K562 (cell line): ENCODE results near the gene GMIP. TPM values are rescaled to one million over a fixed set of nuclear protein-coding genes. Genes with fewer than 3 reads are reported as not detected.

Experiments used
- ATAC-seq: fragments of 200-7000 bp; cut with Tn5 transposase; 3 replicates; pipeline ENCODE4 v1.9.1; 2020; ENCODE audit warnings: moderate library complexity
- BruUV-seq: library from RNA; stranded (reverse); fragments of 400-500 nt; replicated peaks from 2 replicates; lab custom pipeline; 2021; lab: Mats Ljungman, UMichigan
- CTCF ChIA-PET: fragments of 300-600 bp; formaldehyde crosslinking; extraction: SDS; loops from one replicate; lab custom pipeline; 2021; ENCODE audit warnings: low intra/inter-chr PET ratio; lab: Yijun Ruan, JAX
- POLR2A ChIA-PET: fragments of 300-600, 350-650 bp; sonication (Branson Sonifier 250); formaldehyde crosslinking; extraction: SDS; loops from one replicate; lab custom pipeline; 2021; ENCODE audit warnings: antibody characterized with exemption, inconsistent platforms; lab: Yijun Ruan, JAX
- DNase-seq, 4 experiments: peaks; one replicate each; pipeline versions ENCODE4 v3.0.0 to v3.0.0-alpha.2; 2011 to 2018; ENCODE audit warnings: low spot score in 3 of 4, mixed read lengths in 3 of 4; ENCODE audit errors: extremely low read depth in 1 of 4
- FAIRE-seq: peaks from 2 replicates; lab custom pipeline; 2011; peaks lifted over from hg19 to GRCh38; lab: Jason Lieb, UNC
- H2AFZ ChIP-seq: 2 replicates; pipeline ENCODE4 v1.6.0; 2011; ENCODE audit warnings: low read depth, low read length, control low read depth, inconsistent platforms
- H3K27ac ChIP-seq: fragments of 200-600 bp; 3 replicates; pipeline ENCODE4 v1.8.0; 2011; ENCODE audit warnings: low read depth, mild to moderate bottlenecking, control low read depth, inconsistent platforms, low read length, moderate library complexity, mixed read lengths; ENCODE audit errors: extremely low read depth
- H3K27me3 ChIP-seq, 2 experiments: fragments of 300-600 bp in 1 of 2; 2 replicates in 1 of 2; 3 replicates in 1 of 2; pipeline versions ENCODE4 v1.6.0 to v1.8.0; 2011; ENCODE audit warnings: inconsistent platforms in 2 of 2, low read length in 2 of 2, mild to moderate bottlenecking in 1 of 2, mixed read lengths in 1 of 2, moderate library complexity in 1 of 2; ENCODE audit not compliant: control insufficient read depth in 2 of 2, insufficient read depth in 2 of 2
- H3K36me3 ChIP-seq: fragments of 300-600 bp; 3 replicates; pipeline ENCODE4 v1.8.0; 2011; ENCODE audit warnings: mild to moderate bottlenecking, low read length, inconsistent platforms; ENCODE audit not compliant: control insufficient read depth, insufficient read depth
- H3K4me1 ChIP-seq, 2 experiments: fragments of 200-600 bp in 1 of 2; replicated peaks in 1 of 2; 2 replicates in 1 of 2; 3 replicates in 1 of 2; pipeline versions ENCODE4 v1.5.1 to v1.8.0; 2011; ENCODE audit warnings: inconsistent platforms in 2 of 2, low read length in 2 of 2, mild to moderate bottlenecking in 1 of 2, mixed read lengths in 1 of 2, moderate library complexity in 1 of 2; ENCODE audit not compliant: control insufficient read depth in 2 of 2, insufficient read depth in 2 of 2
- H3K4me2 ChIP-seq: 2 replicates; pipeline ENCODE4 v1.6.1; 2011; ENCODE audit warnings: low read length, control low read depth, inconsistent platforms, mixed read lengths; ENCODE audit not compliant: insufficient read depth
- H3K4me3 ChIP-seq: fragments of 200-600 bp; sonication (generic), shearing (Covaris generic); 2 replicates; pipeline ENCODE4 v1.5.1; 2016; ENCODE audit warnings: control low read depth, inconsistent platforms
- H3K79me2 ChIP-seq: fragments of 200-600 bp; 3 replicates; pipeline ENCODE4 v1.8.0; 2011; ENCODE audit warnings: low read length, inconsistent platforms; ENCODE audit not compliant: control insufficient read depth, insufficient read depth
- H3K9ac ChIP-seq, 2 experiments: 2 replicates each; pipeline versions ENCODE4 v1.6.0 to v1.6.1; 2011; ENCODE audit warnings: low read depth in 2 of 2, low read length in 2 of 2, control low read depth in 1 of 2, inconsistent platforms in 1 of 2, mild to moderate bottlenecking in 1 of 2, mixed read lengths in 1 of 2; ENCODE audit not compliant: insufficient read depth in 1 of 2
- H3K9me1 ChIP-seq: one replicate; pipeline ENCODE4 v1.6.0; 2011; ENCODE audit warnings: inconsistent platforms, mild to moderate bottlenecking, low read length, moderate library complexity; ENCODE audit not compliant: control insufficient read depth, insufficient read depth
- H3K9me3 ChIP-seq: replicated peaks from 2 replicates; pipeline ENCODE4 v1.5.1; 2011; ENCODE audit warnings: low read depth, low read length, inconsistent platforms; ENCODE audit not compliant: control insufficient read depth, insufficient read depth
- H4K20me1 ChIP-seq: replicated peaks from 2 replicates; pipeline ENCODE4 v1.6.1; 2011; ENCODE audit warnings: low read length, inconsistent platforms, mixed read lengths; ENCODE audit not compliant: control insufficient read depth, insufficient read depth
- ATF3 ChIP-seq, 2 experiments: fragments of 450-650 bp in 1 of 2; sonication (generic) in 1 of 2; formaldehyde crosslinking in 1 of 2; IDR thresholded peaks in 1 of 2; conservative IDR thresholded peaks in 1 of 2; 2 replicates each; pipeline versions ENCODE4 v1.6.1 to v1.8.1; 2016 to 2023; ENCODE audit warnings: mild to moderate bottlenecking in 2 of 2, moderate library complexity in 2 of 2, inconsistent platforms in 1 of 2, missing genetic modification reagents in 1 of 2
- BRCA1 ChIP-seq, 2 experiments: fragments of 450-650 bp in 1 of 2; sonication (generic) in 1 of 2; formaldehyde crosslinking in 1 of 2; IDR thresholded peaks; 2 replicates each; pipeline versions ENCODE4 v1.5.0 to v1.6.1; 2017 to 2020; ENCODE audit warnings: mild to moderate bottlenecking in 1 of 2, missing genetic modification reagents in 1 of 2
- CCAR2 ChIP-seq: fragments of 200-400 bp; formaldehyde crosslinking; IDR thresholded peaks from 2 replicates; pipeline ENCODE4 v1.6.1; 2017; ENCODE audit warnings: mild to moderate bottlenecking, low read depth, low read length
- DIDO1 ChIP-seq: fragments of 450-650 bp; IDR thresholded peaks from 2 replicates; pipeline ENCODE4 v1.6.1; 2016; ENCODE audit warnings: low read depth, missing biosample characterization, missing genetic modification characterization
- HDAC2 ChIP-seq: fragments of 450-650 bp; IDR thresholded peaks from 2 replicates; pipeline ENCODE4 v1.6.1; 2016; ENCODE audit warnings: mild to moderate bottlenecking
- HNRNPK ChIP-seq: fragments of 200-400 bp; formaldehyde crosslinking; IDR thresholded peaks from one replicate; pipeline ENCODE4 v1.6.1; 2018; ENCODE audit warnings: mild to moderate bottlenecking, low read depth, low read length; ENCODE audit not compliant: poor library complexity, severe bottlenecking
- HNRNPLL ChIP-seq: fragments of 200-400 bp; formaldehyde crosslinking; IDR thresholded peaks from 2 replicates; pipeline ENCODE4 v1.6.1; 2017; ENCODE audit warnings: low read length, low read depth, mild to moderate bottlenecking; ENCODE audit not compliant: poor library complexity, severe bottlenecking
- NFE2 ChIP-seq: IDR thresholded peaks from 2 replicates; pipeline ENCODE4 v1.6.1; 2014; ENCODE audit warnings: antibody characterized with exemption, low read depth
- NFYB ChIP-seq: IDR thresholded peaks from 2 replicates; pipeline ENCODE4 v1.6.1; 2011; ENCODE audit warnings: mild to moderate bottlenecking, moderate library complexity; ENCODE audit not compliant: insufficient read length; ENCODE audit errors: extremely low read depth
- NR4A1 ChIP-seq, 2 experiments: fragments of 250-450 bp in 1 of 2; fragments of 450-650 bp in 1 of 2; sonication (Bioruptor Pico) in 1 of 2; IDR thresholded peaks; 2 replicates each; pipeline versions ENCODE4 v1.4.0 to v1.6.1; 2016 to 2020; ENCODE audit warnings: mild to moderate bottlenecking in 2 of 2, missing compliant biosample characterization in 1 of 2, missing genetic modification characterization in 1 of 2, moderate library complexity in 1 of 2
- POLR2G ChIP-seq: fragments of 200-400 bp; formaldehyde crosslinking; IDR thresholded peaks from 2 replicates; pipeline ENCODE4 v1.6.1; 2017; ENCODE audit warnings: low read depth, mild to moderate bottlenecking, antibody characterized with exemption, low read length, moderate library complexity
- RBFOX2 ChIP-seq: fragments of 200-400 bp; formaldehyde crosslinking; IDR thresholded peaks from 2 replicates; pipeline ENCODE4 v1.6.1; 2017; ENCODE audit warnings: low read depth, mild to moderate bottlenecking, low read length, moderate library complexity
- ZNF140 ChIP-seq: fragments of 250-450 bp; sonication (Bioruptor Pico); IDR thresholded peaks from 2 replicates; pipeline ENCODE4 v1.8.0; 2021; ENCODE audit warnings: moderate library complexity, mild to moderate bottlenecking, inconsistent platforms
- ZNF175 ChIP-seq: fragments of 200-800 bp; sonication (Bioruptor generic); IDR thresholded peaks from 2 replicates; pipeline ENCODE4 v1.6.1; 2016; ENCODE audit warnings: low read depth, mild to moderate bottlenecking, missing genetic modification characterization, missing compliant biosample characterization
- WGBS: fragments of 100-300 bp; shearing (Covaris generic); methylation state at CpG from one replicate; pipeline ENCODE4 v1.1.6; 2016; ENCODE audit warnings: low coverage, mixed read lengths; ENCODE audit not compliant: insufficient coverage; ENCODE audit errors: missing lambda C conversion rate; 5-methylcytosine and 5-hydroxymethylcytosine counted together
- in situ Hi-C: fragments of 300-500 bp; cut with MboI; formaldehyde crosslinking; loops from 4 replicates; pipeline ENCODE4 v1.15.0; 2018; ENCODE audit warnings: inconsistent platforms, mixed read lengths
- intact Hi-C: fragments of 100-400 bp; cut with micrococcal nuclease; formaldehyde crosslinking; loops from 2 replicates; pipeline ENCODE4 v1.14.2; 2022
- polyA plus RNA-seq, 8 experiments: library from polyadenylated mRNA; depleted of rRNA in 4 of 8; stranded (reverse) in 5 of 8; unstranded in 3 of 8; fragments of >200 nt; fragmentation: Nextera tagmentation in 2 of 8; fragmentation: Illumina TruSeq in 1 of 8; extraction: Ambion mirVana in 2 of 8; extraction: Trizol in 1 of 8; gene quantifications; 2 replicates each; pipeline versions ENCODE4 v1.2.1 to v1.2.3, GENCODE V29; 2011 to 2014; ENCODE audit warnings: inconsistent platforms in 1 of 8, missing spikeins in 1 of 8
- total RNA-seq, 7 experiments: library from RNA; depleted of rRNA in 6 of 7; stranded (reverse); fragments of >200 nt in 6 of 7; fragmentation: Illumina TruSeq in 2 of 7; extraction: Trizol in 2 of 7; gene quantifications; 2 replicates each; pipeline versions ENCODE4 v1.2.1 to v1.2.3, GENCODE V29; 2011 to 2021; ENCODE audit warnings: low replicate concordance in 1 of 7
- TF ChIP-seq, protein P1 (sequence below): sonication (generic); formaldehyde crosslinking; IDR thresholded peaks from 2 replicates; pipeline ENCODE4 v1.8.0; 2023; ENCODE audit warnings: mild to moderate bottlenecking, missing genetic modification reagents
- TF ChIP-seq, protein P2 (sequence below): IDR thresholded peaks from 2 replicates; pipeline ENCODE4 v1.6.1; 2016; ENCODE audit warnings: missing genetic modification characterization, missing compliant biosample characterization

Gene GMIP
- total and polyA plus RNA-seq, 9 of the 15 experiments (the other 6 are each of a cell fraction or from before 2014, with no cell fraction given): 0.14 to 15.8 (median 3.2) TPM

DNA sequence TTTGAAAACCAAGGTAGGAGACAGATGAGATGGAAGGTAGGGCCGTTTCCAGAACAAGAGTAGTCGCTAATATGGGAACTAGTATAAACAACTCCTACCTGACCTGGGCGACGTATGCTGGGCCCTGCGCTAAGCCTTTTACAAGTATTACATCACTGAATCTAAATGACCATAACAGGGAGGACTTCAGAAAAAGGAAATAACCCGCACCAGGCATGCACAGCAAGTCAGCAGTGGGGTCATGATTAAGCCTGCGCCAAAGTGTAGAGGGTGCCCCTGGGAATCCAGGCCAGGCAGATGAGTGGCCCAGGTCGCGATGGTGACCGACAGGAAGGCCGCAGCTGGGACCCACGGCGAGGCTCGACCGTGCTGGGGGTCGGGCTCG, 19.4 kb upstream of the GMIP start:
- 2% methylated on average over 11 of the region's 17 CpGs for WGBS
- H3K4me3 ChIP-seq: peak overlapping the region; percentile 92
- H3K9me1 ChIP-seq: no peaks in the 10 kb centered on the region
- intact Hi-C loops (loop anchor here (10.0 kb wide), 1 partner anchor 72 kb away; the partner anchor contains the start of gene ZNF14), in situ Hi-C loops (no loop called here)
- H3K36me3 ChIP-seq: peaks cover 36% of the 10 kb centered on the region
- BruUV-seq: no TSS peak
- H3K79me2 ChIP-seq: peaks cover 36% of the 10 kb centered on the region
- peaks cover 9% of the 10 kb centered on the region; the same call in 1 of the 2 replicates for H4K20me1 ChIP-seq
- no peaks in the 10 kb centered on the region; the same call in 1 of the 2 replicates for H3K9me3 ChIP-seq
- peak overlapping the region; percentile 100 for H3K27ac ChIP-seq
- ATAC-seq: peak; percentile 28
- no peaks in the 10 kb centered on the region for H3K27me3 ChIP-seq
- no peak for DNase-seq
- H3K9ac ChIP-seq: peak overlapping the region; percentile 95 to 96
- peak overlapping the region; percentile 99 for H3K4me2 ChIP-seq
- ChIA-PET CTCF (no interaction called here), POLR2A (interaction anchor here (0.6 to 5.0 kb wide), 3 partner anchors 12 to 100 kb away, joined by 3 to 40 read pairs (median 4); no protein-coding TSS in a partner anchor)
- peaks cover 10 to 36% of the 10 kb centered on the region in 2 experiments; a peak in 4 of 5 replicates for H3K4me1 ChIP-seq
- peak overlapping the region; percentile 98 for H2AFZ ChIP-seq
- FAIRE-seq: no peak
- TF ChIP-seq ZNF140 (no peak), NFYB (no peak), RBFOX2 (no peak), DIDO1 (tag) (no peak), HNRNPK (no peak), ZNF175 (no peak), HNRNPLL (no peak), CCAR2 (no peak), ATF3 (IDR thresholded peaks at IDR 0.05) (peak; percentile 52), ATF3 (CRISPR knock-in tag; conservative IDR thresholded peaks at IDR 0.05) (no peak), POLR2G (no peak), NFE2 (no peak), NR4A1 (CRISPR knock-in tag; IDR thresholded peaks at IDR 0.05) (0 out of 2 replicates have a peak, but pooled peaks have one; percentile 43), NR4A1 (tag; IDR thresholded peaks at IDR 0.05) (no peak), HDAC2 (no peak), BRCA1 (IDR thresholded peaks at IDR 0.05) (no peak), BRCA1 (CRISPR knock-in tag; IDR thresholded peaks at IDR 0.05) (0 out of 2 replicates have a peak, but pooled peaks have one; percentile 48)
- TF ChIP-seq, protein P1, sequence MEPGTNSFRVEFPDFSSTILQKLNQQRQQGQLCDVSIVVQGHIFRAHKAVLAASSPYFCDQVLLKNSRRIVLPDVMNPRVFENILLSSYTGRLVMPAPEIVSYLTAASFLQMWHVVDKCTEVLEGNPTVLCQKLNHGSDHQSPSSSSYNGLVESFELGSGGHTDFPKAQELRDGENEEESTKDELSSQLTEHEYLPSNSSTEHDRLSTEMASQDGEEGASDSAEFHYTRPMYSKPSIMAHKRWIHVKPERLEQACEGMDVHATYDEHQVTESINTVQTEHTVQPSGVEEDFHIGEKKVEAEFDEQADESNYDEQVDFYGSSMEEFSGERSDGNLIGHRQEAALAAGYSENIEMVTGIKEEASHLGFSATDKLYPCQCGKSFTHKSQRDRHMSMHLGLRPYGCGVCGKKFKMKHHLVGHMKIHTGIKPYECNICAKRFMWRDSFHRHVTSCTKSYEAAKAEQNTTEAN (CRISPR knock-in tag): peak; percentile 65; the same call in 1 of the 2 replicates
- TF ChIP-seq, protein P2, sequence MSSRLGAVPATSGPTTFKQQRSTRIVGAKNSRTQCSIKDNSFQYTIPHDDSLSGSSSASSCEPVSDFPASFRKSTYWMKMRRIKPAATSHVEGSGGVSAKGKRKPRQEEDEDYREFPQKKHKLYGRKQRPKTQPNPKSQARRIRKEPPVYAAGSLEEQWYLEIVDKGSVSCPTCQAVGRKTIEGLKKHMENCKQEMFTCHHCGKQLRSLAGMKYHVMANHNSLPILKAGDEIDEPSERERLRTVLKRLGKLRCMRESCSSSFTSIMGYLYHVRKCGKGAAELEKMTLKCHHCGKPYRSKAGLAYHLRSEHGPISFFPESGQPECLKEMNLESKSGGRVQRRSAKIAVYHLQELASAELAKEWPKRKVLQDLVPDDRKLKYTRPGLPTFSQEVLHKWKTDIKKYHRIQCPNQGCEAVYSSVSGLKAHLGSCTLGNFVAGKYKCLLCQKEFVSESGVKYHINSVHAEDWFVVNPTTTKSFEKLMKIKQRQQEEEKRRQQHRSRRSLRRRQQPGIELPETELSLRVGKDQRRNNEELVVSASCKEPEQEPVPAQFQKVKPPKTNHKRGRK: no peak
